ENCODE results near the gene NID1.

NID1 gene

GRCh38 chr1:236092899-236093298, 28.0 kb upstream of the NID1 start:
- no peak for DNase-seq (ENCODE audit: extremely low spot score)
- CTCF ChIA-PET, result interaction anchor here (1.4 kb wide), 1 partner anchor 28 kb away, joined by 3 read pairs; no protein-coding TSS in a partner anchor
- POLR2A ChIA-PET, result no interaction called here
- no peak for TF ChIP-seq CTCF (IDR thresholded peaks at IDR 0.05; ENCODE audit: control extremely low read depth, extremely low read depth, low read depth, missing control alignments)

GRCh38 chr1:236091933-236092318, 27.0 kb upstream of the NID1 start:
- CTCF ChIA-PET, result interaction anchor here (0.7 to 1.0 kb wide), 3 partner anchors 25 to 675 kb away, joined by 3 to 4 read pairs (median 4); partner anchors contain the start of gene B3GALNT2
- TF ChIP-seq CTCF (IDR thresholded peaks at IDR 0.05; ENCODE audit: control extremely low read depth, extremely low read depth, low read depth, missing control alignments), result no peak
- no peak for DNase-seq (ENCODE audit: extremely low spot score)
- POLR2A ChIA-PET, result no interaction called here

- ChIA-PET CTCF (interaction anchor here (0.6 to 1.5 kb wide), 3 partner anchors 9 to 1107 kb away, joined by 3 read pairs; no protein-coding TSS in a partner anchor), POLR2A (no interaction called here)
- TF ChIP-seq CTCF (IDR thresholded peaks at IDR 0.05; ENCODE audit: control extremely low read depth, extremely low read depth, low read depth, missing control alignments), result no peak
- no peak for DNase-seq (ENCODE audit: extremely low spot score)
Observed at GRCh38 chr1:236090741-236091147, 25.9 kb upstream of the NID1 start.

GRCh38 chr1:236089046-236089773, 24.3 kb upstream of the NID1 start:
- ChIA-PET CTCF (no interaction called here), POLR2A (no interaction called here)
- no peak for TF ChIP-seq CTCF (IDR thresholded peaks at IDR 0.05; ENCODE audit: control extremely low read depth, extremely low read depth, low read depth, missing control alignments)
- DNase-seq (ENCODE audit: extremely low spot score), result no peak

- no peak for TF ChIP-seq CTCF (IDR thresholded peaks at IDR 0.05; ENCODE audit: control extremely low read depth, extremely low read depth, low read depth, missing control alignments)
- ChIA-PET CTCF (no interaction called here), POLR2A (no interaction called here)
- no peak for DNase-seq (ENCODE audit: extremely low spot score)
Observed at GRCh38 chr1:236086537-236086936, 21.6 kb upstream of the NID1 start.

- CTCF ChIA-PET, result no interaction called here
- POLR2A ChIA-PET, result no interaction called here
Observed at GRCh38 chr1:236085545-236086159, 20.8 kb upstream of the NID1 start.

More at GRCh38 chr1:236085545-236086159, 20.8 kb upstream of the NID1 start:
- DNase-seq (ENCODE audit: extremely low spot score), result no peak
- no peak for TF ChIP-seq CTCF (IDR thresholded peaks at IDR 0.05; ENCODE audit: control extremely low read depth, extremely low read depth, low read depth, missing control alignments)

Data from GM10248 (cell line).